ENCODE data around the gene RMC1.

- TF ChIP-seq POLR2AphosphoS5 (IDR thresholded peaks at IDR 0.05), result no peak
- TF ChIP-seq CTCF (IDR thresholded peaks at IDR 0.05), result no peak
- no peak for TF ChIP-seq EP300 (IDR thresholded peaks at IDR 0.05)
Measured at GRCh38 chr18:23468753-23469459, 34.4 kb upstream of the RMC1 start.
